OCI-LY1 (cell line): ENCODE measurements around the gene HAAO.
"Not testable (repeated sequence)": the region's sequence is repeated elsewhere in the genome, so short reads cannot be mapped to it uniquely, and the experiment has no call there.

ENCODE experiments used
- H2AFZ ChIP-seq: fragments of 200-600 bp; sonication (generic), shearing (Covaris generic); 2 replicates; pipeline ENCODE4 v1.6.0; 2014; ENCODE audit warnings: antibody characterized with exemption, mild to moderate bottlenecking, low read length
- H3F3A ChIP-seq: fragments of 200-600 bp; sonication (generic), shearing (Covaris generic); 2 replicates; pipeline ENCODE4 v1.6.0; 2014; ENCODE audit warnings: mild to moderate bottlenecking, antibody characterized with exemption, low read length, moderate library complexity; ENCODE audit not compliant: insufficient read depth
- H3K27ac ChIP-seq: fragments of 200-600 bp; sonication (generic); 2 replicates; pipeline ENCODE4 v1.5.1; 2014; ENCODE audit warnings: low read length, mixed run types, mild to moderate bottlenecking, low read depth; ENCODE audit not compliant: poor library complexity, severe bottlenecking
- H3K27me3 ChIP-seq: fragments of 200-600 bp; sonication (generic); 2 replicates; pipeline ENCODE4 v1.6.0; 2014; ENCODE audit warnings: antibody characterized with exemption, mild to moderate bottlenecking, low read length, moderate library complexity; ENCODE audit not compliant: insufficient read depth
- H3K36me3 ChIP-seq: fragments of 200-600 bp; sonication (generic); 2 replicates; pipeline ENCODE4 v1.6.1; 2014; ENCODE audit warnings: mild to moderate bottlenecking, antibody characterized with exemption, low read length, moderate library complexity, mixed read lengths; ENCODE audit not compliant: insufficient read depth
- H3K4me1 ChIP-seq: fragments of 200-600 bp; sonication (generic); 2 replicates; pipeline ENCODE4 v1.5.1; 2014; ENCODE audit warnings: mild to moderate bottlenecking, low read length, moderate library complexity; ENCODE audit not compliant: insufficient read depth, severe bottlenecking
- H3K4me2 ChIP-seq: fragments of 200-600 bp; sonication (generic), shearing (Covaris generic); 2 replicates; pipeline ENCODE4 v1.6.1; 2014; ENCODE audit warnings: low read length
- H3K4me3 ChIP-seq: fragments of 200-600 bp; sonication (generic); 2 replicates; pipeline ENCODE4 v1.5.1; 2014; ENCODE audit warnings: low read length, low read depth, mild to moderate bottlenecking, mixed read lengths; ENCODE audit not compliant: poor library complexity, severe bottlenecking
- H3K79me2 ChIP-seq: fragments of 200-600 bp; shearing (Covaris generic); 2 replicates; pipeline ENCODE4 v1.6.1; 2016; ENCODE audit warnings: mixed run types, low read length, mixed read lengths; ENCODE audit not compliant: insufficient read depth
- H3K9ac ChIP-seq: fragments of 200-600 bp; sonication (generic), shearing (Covaris generic); 2 replicates; pipeline ENCODE4 v1.6.1; 2014; ENCODE audit warnings: mild to moderate bottlenecking, low read length, mixed read lengths
- H3K9me2 ChIP-seq: fragments of 200-600 bp; sonication (generic), shearing (Covaris generic); 2 replicates; pipeline ENCODE4 v1.6.1; 2014; ENCODE audit warnings: low read depth, mild to moderate bottlenecking, low read length, mixed read lengths
- H3K9me3 ChIP-seq: fragments of 200-600 bp; shearing (Covaris generic); 2 replicates; pipeline ENCODE4 v1.6.1; 2014; ENCODE audit warnings: low read length, mixed read lengths
- H4K20me1 ChIP-seq: fragments of 200-600 bp; sonication (generic), shearing (Covaris generic); 2 replicates; pipeline ENCODE4 v1.6.0; 2016; ENCODE audit warnings: mild to moderate bottlenecking, low read length; ENCODE audit not compliant: insufficient read depth
- CTCF ChIP-seq: fragments of 200-600 bp; sonication (generic), shearing (Covaris generic); IDR thresholded peaks from 2 replicates; pipeline ENCODE4 v1.5.1; 2017; ENCODE audit warnings: mild to moderate bottlenecking, antibody characterized with exemption, low read length, moderate library complexity, mixed read lengths
- EZH2 ChIP-seq: fragments of 200-600 bp; sonication (generic), shearing (Covaris generic); IDR thresholded peaks from 2 replicates; pipeline ENCODE4 v1.8.0; 2017; ENCODE audit warnings: borderline replicate concordance, mixed run types, mild to moderate bottlenecking, antibody characterized with exemption, low read length, moderate library complexity, mixed read lengths

Gene HAAO

GRCh38 chr2:42834161-42834560 lies 41.8 kb upstream of the HAAO start:
- no peaks in the 10 kb centered on the region for H3K36me3 ChIP-seq
- no peaks in the 10 kb centered on the region; the same call in 1 of the 2 replicates for H3K27me3 ChIP-seq
- H3K27ac ChIP-seq = no peak overlapping the region
- H3K4me1 ChIP-seq = no peaks in the 10 kb centered on the region
- no peak overlapping the region for H2AFZ ChIP-seq
- H3K4me3 ChIP-seq = no peak overlapping the region
- H3K79me2 ChIP-seq = no peaks in the 10 kb centered on the region
- H3K4me2 ChIP-seq = no peak overlapping the region
- no peaks in the 10 kb centered on the region for H4K20me1 ChIP-seq
- no peaks in the 10 kb centered on the region for H3F3A ChIP-seq
- no peak overlapping the region for H3K9ac ChIP-seq
- H3K9me3 ChIP-seq = no peaks in the 10 kb centered on the region
- no peaks in the 10 kb centered on the region for H3K9me2 ChIP-seq
- TF ChIP-seq EZH2 = no peak
- no peak for TF ChIP-seq CTCF

- H3K4me1 ChIP-seq = peaks cover 8% of the 10 kb centered on the region
- H3K9ac ChIP-seq = no peak overlapping the region
Observed at GRCh38 chr2:42832289-42832634, 39.9 kb upstream of the HAAO start.

DNA sequence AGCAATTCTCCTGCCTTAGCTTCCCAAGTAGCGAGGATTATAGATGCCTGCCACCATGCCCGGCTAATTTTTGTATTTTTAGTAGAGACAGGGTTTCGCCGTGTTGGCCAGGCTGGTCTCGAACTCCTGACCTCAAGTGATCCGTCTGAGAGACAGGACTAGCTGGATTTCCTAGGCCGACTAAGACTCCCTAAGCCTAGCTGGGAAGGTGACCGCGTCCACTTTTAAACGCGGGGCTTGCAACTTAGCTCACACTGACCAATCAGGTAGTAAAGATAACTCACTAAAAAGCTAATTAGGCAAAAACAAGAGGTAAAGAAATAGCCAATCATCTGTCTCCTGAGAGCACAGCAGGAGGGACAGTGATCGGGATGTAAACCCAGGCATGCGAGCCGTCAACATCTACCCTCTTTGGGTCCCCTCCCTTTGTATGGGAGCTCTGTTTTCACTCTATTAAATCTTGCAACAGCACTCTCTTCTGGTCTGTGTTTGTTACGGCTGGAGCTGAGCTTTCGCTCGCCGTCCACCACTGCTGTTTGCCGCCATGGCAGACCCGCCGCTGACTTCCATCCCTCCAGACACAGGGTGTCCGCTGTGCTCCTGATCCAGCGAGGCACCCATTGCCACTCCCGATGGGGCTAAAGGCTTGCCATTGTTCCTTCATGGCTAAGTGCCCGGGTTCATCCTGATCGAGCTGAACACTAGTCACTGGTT lies 39.3 kb upstream of the HAAO start:
- H3K27ac ChIP-seq, H3K9me2 ChIP-seq, H3K4me3 ChIP-seq, H3F3A ChIP-seq, H2AFZ ChIP-seq, H3K9ac ChIP-seq, H3K9me3 ChIP-seq, H4K20me1 ChIP-seq, H3K4me2 ChIP-seq, H3K36me3 ChIP-seq, H3K27me3 ChIP-seq, H3K4me1 ChIP-seq, H3K79me2 ChIP-seq: not testable (repeated sequence)

More at GRCh38 chr2:42832289-42832634, 39.9 kb upstream of the HAAO start:
- no peaks in the 10 kb centered on the region; the same call in 1 of the 2 replicates for H3K27me3 ChIP-seq
- no peak overlapping the region for H3K4me3 ChIP-seq
- H3K9me2 ChIP-seq = no peaks in the 10 kb centered on the region
- no peaks in the 10 kb centered on the region for H3K79me2 ChIP-seq
- no peaks in the 10 kb centered on the region for H3F3A ChIP-seq
- no peaks in the 10 kb centered on the region for H3K36me3 ChIP-seq
- H2AFZ ChIP-seq = no peak overlapping the region
- H3K9me3 ChIP-seq = no peaks in the 10 kb centered on the region
- H3K27ac ChIP-seq = no peak overlapping the region
- H4K20me1 ChIP-seq = no peaks in the 10 kb centered on the region
- TF ChIP-seq EZH2 = no peak
- no peak for TF ChIP-seq CTCF
- H3K4me2 ChIP-seq = no peak overlapping the region

GRCh38 chr2:42830922-42831574 lies 38.7 kb upstream of the HAAO start:
- TF ChIP-seq CTCF (no peak), EZH2 (no peak)
- H3K27ac ChIP-seq = no peak overlapping the region
- no peaks in the 10 kb centered on the region for H3F3A ChIP-seq
- H3K4me3 ChIP-seq = no peak overlapping the region
- H3K4me1 ChIP-seq = peaks cover 8% of the 10 kb centered on the region
- no peaks in the 10 kb centered on the region for H3K79me2 ChIP-seq
- H4K20me1 ChIP-seq = no peaks in the 10 kb centered on the region
- H3K36me3 ChIP-seq = no peaks in the 10 kb centered on the region
- H3K9ac ChIP-seq = no peak overlapping the region
- H3K9me2 ChIP-seq = no peaks in the 10 kb centered on the region
- no peaks in the 10 kb centered on the region for H3K9me3 ChIP-seq
- H2AFZ ChIP-seq = no peak overlapping the region
- no peak overlapping the region for H3K4me2 ChIP-seq
- no peaks in the 10 kb centered on the region for H3K27me3 ChIP-seq
